Endodermal cell (in vitro differentiated cells): Measurements from ENCODE around the gene GATA2. TPM values are rescaled to one million over a fixed set of nuclear protein-coding genes. Genes with fewer than 3 reads are reported as not detected.
A peak's percentile ranks its signal among the peaks of the same experiment; 100 is the strongest.

Source experiments
- DNase-seq: peaks from one replicate; pipeline ENCODE4 v3.0.0-alpha.2; 2017
- H3K27ac ChIP-seq: 2 replicates; pipeline ENCODE4 v1.5.1; 2013; ENCODE audit warnings: mild to moderate bottlenecking, low read depth, low read length, moderate library complexity
- H3K27me3 ChIP-seq: 2 replicates; pipeline ENCODE4 v1.6.1; 2013; ENCODE audit warnings: mild to moderate bottlenecking, low read length, moderate library complexity; ENCODE audit not compliant: insufficient read depth, control insufficient read depth, poor library complexity, severe bottlenecking
- H3K36me3 ChIP-seq: 2 replicates; pipeline ENCODE4 v1.7.0; 2013; ENCODE audit warnings: mild to moderate bottlenecking, low read length, moderate library complexity; ENCODE audit not compliant: control insufficient read depth, insufficient read depth
- H3K4me1 ChIP-seq: one replicate; pipeline ENCODE4 v1.7.0; 2013; ENCODE audit warnings: low read length; ENCODE audit not compliant: control insufficient read depth, insufficient read depth
- H3K4me3 ChIP-seq: 2 replicates; pipeline ENCODE4 v1.5.1; 2013; ENCODE audit warnings: mild to moderate bottlenecking, low read length, moderate library complexity
- H3K9ac ChIP-seq: 2 replicates; pipeline ENCODE4 v1.6.1; 2013; ENCODE audit warnings: mild to moderate bottlenecking, low read length, moderate library complexity; ENCODE audit not compliant: poor library complexity, severe bottlenecking; ENCODE audit errors: extremely low read depth
- H3K9me3 ChIP-seq: 2 replicates; pipeline ENCODE4 v1.6.1; 2013; ENCODE audit warnings: mild to moderate bottlenecking, low read length, moderate library complexity; ENCODE audit not compliant: control insufficient read depth
- H3K27ac Mint-ChIP-seq: 2 replicates; pipeline ENCODE4 v1.8.0; 2020; ENCODE audit warnings: mixed read lengths
- H3K27me3 Mint-ChIP-seq: 2 replicates; pipeline ENCODE4 v1.8.0; 2021; ENCODE audit warnings: mild to moderate bottlenecking, mixed read lengths; ENCODE audit not compliant: insufficient read depth
- H3K36me3 Mint-ChIP-seq: 2 replicates; pipeline ENCODE4 v1.8.0; 2020; ENCODE audit warnings: low read depth, mixed read lengths
- H3K4me1 Mint-ChIP-seq: 2 replicates; pipeline ENCODE4 v1.8.0; 2020; ENCODE audit warnings: mixed read lengths
- H3K4me3 Mint-ChIP-seq: 2 replicates; pipeline ENCODE4 v1.8.0; 2020; ENCODE audit warnings: mild to moderate bottlenecking, moderate library complexity, mixed read lengths
- H3K9me3 Mint-ChIP-seq: 2 replicates; pipeline ENCODE4 v1.8.0; 2020; ENCODE audit warnings: mild to moderate bottlenecking, mixed read lengths
- CTCF ChIP-seq: fragments of 200-600 bp; sonication (generic); conservative IDR thresholded peaks from 2 replicates; pipeline ENCODE4 v1.5.0; 2021; ENCODE audit warnings: antibody characterized with exemption, mild to moderate bottlenecking
- WGBS, 2 experiments: methylation state at CpG; one replicate each; pipeline versions ENCODE4 v1.1.5 to v1.1.7; 2013; ENCODE audit warnings: missing lambda C conversion rate in 2 of 2, mixed read lengths in 1 of 2; ENCODE audit not compliant: insufficient coverage in 1 of 2, insufficient read length in 1 of 2; 5-methylcytosine and 5-hydroxymethylcytosine counted together
- total RNA-seq, 2 donors: library from RNA; stranded (reverse); fragmentation: NEBNext Ultra II Directional in 1 of 2; extraction: Animal tissue kit (Norgen Biotek cat#: 25700) in 1 of 2; gene quantifications; 2 replicates in 1 of 2; 3 replicates in 1 of 2; pipeline ENCODE4 v1.2.1, GENCODE V29; 2021

GATA2 gene
- total RNA-seq, 2 donors from 2014 or later, result 1.2 to 1.6 TPM

DNA sequence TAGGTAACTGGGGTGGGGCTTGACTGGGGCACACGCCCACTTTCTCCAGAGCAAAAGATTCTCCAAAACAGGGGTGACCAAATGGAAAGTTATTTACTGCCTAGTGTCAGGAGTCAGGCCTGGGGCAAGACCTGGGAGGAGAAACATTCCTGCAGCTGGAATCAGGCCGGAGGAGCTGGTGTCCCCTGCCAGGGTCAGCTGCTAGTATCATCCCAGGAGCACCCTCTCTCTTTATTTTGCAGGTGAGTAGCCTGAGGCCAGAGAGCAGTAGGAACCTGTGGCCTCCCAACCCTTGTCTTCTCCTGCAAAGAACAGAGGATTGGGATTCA lies 59.2 kb downstream of the GATA2 start:
- no peak for TF ChIP-seq CTCF
- DNase-seq, result no peak
- Mint-ChIP-seq H3K27ac (no peak overlapping the region), H3K36me3 (no peaks in the 10 kb centered on the region), H3K27me3 (peaks cover 85% of the 10 kb centered on the region), H3K4me1 (peaks cover 13% of the 10 kb centered on the region), H3K9me3 (no peaks in the 10 kb centered on the region), H3K4me3 (peak overlapping the region; percentile 69)
- no peaks in the 10 kb centered on the region for H3K9me3 ChIP-seq
- no peaks in the 10 kb centered on the region for H3K36me3 ChIP-seq
- H3K4me3 ChIP-seq, result no peak overlapping the region
- peaks cover 80% of the 10 kb centered on the region for H3K27me3 ChIP-seq
- WGBS, 2 experiments, result 72 to 75% methylated on average over 1 to 2 of the region's 2 CpGs
- no peak overlapping the region for H3K27ac ChIP-seq
- H3K4me1 ChIP-seq, result no peaks in the 10 kb centered on the region
- no peak overlapping the region for H3K9ac ChIP-seq

- Mint-ChIP-seq H3K9me3 (no peaks in the 10 kb centered on the region), H3K27me3 (peaks cover 86% of the 10 kb centered on the region), H3K36me3 (no peaks in the 10 kb centered on the region), H3K27ac (no peak overlapping the region), H3K4me1 (peaks cover 13% of the 10 kb centered on the region), H3K4me3 (peak overlapping the region; percentile 69)
- Histone ChIP-seq H3K9ac (no peak overlapping the region), H3K36me3 (no peaks in the 10 kb centered on the region), H3K9me3 (no peaks in the 10 kb centered on the region), H3K4me3 (no peak overlapping the region), H3K27ac (no peak overlapping the region), H3K4me1 (no peaks in the 10 kb centered on the region), H3K27me3 (peaks cover 80% of the 10 kb centered on the region)
- WGBS, 2 experiments, result 11 to 32% methylated on average over 10 to 53 of the region's 53 CpGs
- DNase-seq, result peak; percentile 83
- no peak for TF ChIP-seq CTCF
Measured at GRCh38 chr3:128432971-128433836, 59.8 kb downstream of the GATA2 start.

DNA sequence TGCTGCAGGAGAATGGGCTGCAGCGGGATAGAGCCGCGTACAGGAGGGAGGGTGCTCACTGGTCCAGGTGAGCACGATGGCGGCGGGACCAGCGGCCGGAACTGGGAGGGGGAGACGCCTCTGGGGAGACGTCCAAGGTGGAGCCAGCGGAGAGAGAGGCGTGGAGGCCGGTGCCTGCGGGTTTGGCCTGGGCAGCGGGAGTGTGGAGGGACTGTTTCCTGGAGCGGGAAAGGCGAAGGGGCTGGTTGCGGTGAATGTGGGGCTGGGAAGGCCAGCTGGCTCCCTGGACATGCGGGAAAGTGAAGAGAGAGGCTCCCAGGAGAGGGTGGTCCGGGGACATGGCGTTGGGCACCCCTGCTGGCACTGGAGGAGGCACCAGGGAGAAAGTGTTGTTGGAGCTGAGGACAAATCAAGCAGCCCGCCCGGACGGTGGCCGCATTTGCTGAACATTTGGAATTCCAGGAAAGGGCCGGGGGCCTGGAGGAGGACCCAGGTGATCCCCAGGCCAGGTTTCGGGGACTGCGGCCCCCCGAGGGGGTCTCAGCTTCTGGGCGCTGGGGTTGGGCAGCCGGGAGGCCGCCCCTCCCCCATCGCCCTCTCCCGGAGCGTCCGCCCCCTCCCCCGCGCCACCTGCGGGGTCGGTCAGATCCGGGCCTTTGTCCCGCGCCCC lies 60.6 kb downstream of the GATA2 start:
- Mint-ChIP-seq H3K36me3 (no peaks in the 10 kb centered on the region), H3K27ac (peak overlapping the region; percentile 93), H3K4me3 (peak overlapping the region; percentile 69), H3K4me1 (peaks cover 13% of the 10 kb centered on the region), H3K27me3 (peaks cover 91% of the 10 kb centered on the region), H3K9me3 (no peaks in the 10 kb centered on the region)
- H3K4me1 ChIP-seq, result no peaks in the 10 kb centered on the region
- no peak overlapping the region for H3K27ac ChIP-seq
- no peaks in the 10 kb centered on the region for H3K36me3 ChIP-seq
- peak; percentile 85 for DNase-seq
- no peak for TF ChIP-seq CTCF
- no peaks in the 10 kb centered on the region for H3K9me3 ChIP-seq
- H3K27me3 ChIP-seq, result peaks cover 87% of the 10 kb centered on the region
- H3K4me3 ChIP-seq, result peak overlapping the region; percentile 73
- 6% methylated on average over 19 to 41 of the region's 43 CpGs for WGBS, 2 experiments
- H3K9ac ChIP-seq, result no peak overlapping the region
